HG03045 (cell line): Measurements from ENCODE around the gene ARRB1.

Experiments
- ATAC-seq: cut with Tn5 transposase; IDR thresholded peaks from one replicate; pipeline ENCODE4 v1.9.1; 2021; ENCODE audit warnings: mild to moderate bottlenecking, moderate library complexity; ENCODE audit not compliant: unreplicated experiment

ARRB1 gene

DNA sequence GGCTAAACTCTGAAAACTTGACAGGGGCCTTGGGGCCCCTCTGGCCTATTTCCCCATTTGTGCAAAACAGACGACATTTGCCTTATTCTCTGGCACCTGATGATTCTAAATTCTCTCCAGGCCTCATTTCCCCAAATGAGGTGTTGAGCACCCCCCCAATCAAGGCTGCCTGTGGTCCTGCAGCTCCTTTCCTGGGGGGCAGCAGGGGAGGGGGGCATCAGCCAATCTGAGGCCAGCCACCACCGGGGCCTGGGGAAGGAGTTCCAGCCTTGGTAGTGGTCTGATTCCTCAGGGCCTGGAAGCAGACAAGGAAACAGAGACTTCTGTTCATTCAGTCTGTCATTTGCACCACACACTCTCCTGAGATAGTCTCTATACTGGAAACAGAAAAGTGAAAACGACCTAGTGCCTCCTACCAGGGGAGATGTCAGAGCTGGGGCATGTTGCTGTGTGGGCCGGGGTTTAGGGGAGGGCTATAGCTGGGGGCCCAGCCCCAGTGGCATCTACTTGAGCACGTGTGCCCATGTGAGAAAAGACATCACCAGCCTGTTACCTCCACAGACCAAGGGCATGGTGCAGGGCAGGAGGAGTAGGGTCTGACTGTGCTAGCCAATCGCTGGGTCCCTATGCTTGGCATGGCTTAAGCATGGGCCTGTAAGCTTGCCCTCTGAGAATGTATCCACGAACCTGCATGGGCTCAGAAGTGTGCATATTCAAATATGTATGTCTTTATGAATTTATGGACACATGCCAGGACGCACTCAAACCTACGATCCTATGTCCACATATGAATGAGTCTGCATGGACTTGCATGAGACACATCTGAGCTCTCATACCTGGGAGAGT lies 112.6 kb downstream of the ARRB1 start:
- ATAC-seq: no peak

DNA sequence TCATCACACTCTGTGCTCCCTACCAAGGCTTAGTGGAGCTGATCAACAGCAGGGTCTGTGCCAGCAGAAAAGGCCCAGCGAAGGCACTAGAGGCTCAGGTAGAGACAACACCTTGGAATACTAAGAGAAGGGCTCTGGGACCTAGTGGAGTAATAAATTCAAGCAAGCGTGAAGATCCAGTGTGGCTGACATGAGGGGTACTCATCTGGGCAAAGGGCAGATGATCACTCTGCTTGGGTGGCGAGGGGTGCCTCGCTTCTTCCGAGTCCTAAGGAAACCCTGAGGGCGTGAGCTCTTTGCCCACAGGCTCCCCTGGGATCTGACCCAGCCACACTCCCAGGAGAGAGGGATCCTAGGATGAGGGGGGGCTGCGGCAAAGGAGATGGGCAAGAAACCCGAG lies 114.4 kb downstream of the ARRB1 start:
- no peak for ATAC-seq

GRCh38 chr11:75236062-75236461 lies 115.4 kb downstream of the ARRB1 start:
- ATAC-seq: no peak

GRCh38 chr11:75233754-75234172 lies 117.7 kb downstream of the ARRB1 start:
- ATAC-seq: no peak

- ATAC-seq: no peak
These were observed 120.8 kb downstream of the ARRB1 start for GRCh38 chr11:75230621-75231020.

DNA sequence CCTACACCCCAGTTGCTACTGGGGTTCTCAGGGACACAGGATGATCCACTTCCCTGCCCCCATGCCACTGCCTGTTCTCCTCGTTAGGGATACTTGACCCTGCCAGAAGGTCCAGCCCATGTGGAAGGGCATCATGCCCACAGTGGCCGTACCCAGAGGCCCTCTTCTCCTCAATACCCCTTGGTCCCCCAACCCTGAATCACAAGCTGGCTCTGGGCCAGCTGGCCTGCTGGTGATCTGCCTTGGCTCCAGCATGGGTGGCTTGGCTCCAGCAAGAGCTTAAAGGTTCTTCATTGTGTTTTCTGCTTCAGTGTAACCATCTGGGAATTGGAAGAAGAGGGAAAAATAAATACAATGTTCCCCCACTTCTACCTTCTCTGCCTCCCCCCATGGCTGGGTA lies 122.0 kb downstream of the ARRB1 start:
- no peak for ATAC-seq

DNA sequence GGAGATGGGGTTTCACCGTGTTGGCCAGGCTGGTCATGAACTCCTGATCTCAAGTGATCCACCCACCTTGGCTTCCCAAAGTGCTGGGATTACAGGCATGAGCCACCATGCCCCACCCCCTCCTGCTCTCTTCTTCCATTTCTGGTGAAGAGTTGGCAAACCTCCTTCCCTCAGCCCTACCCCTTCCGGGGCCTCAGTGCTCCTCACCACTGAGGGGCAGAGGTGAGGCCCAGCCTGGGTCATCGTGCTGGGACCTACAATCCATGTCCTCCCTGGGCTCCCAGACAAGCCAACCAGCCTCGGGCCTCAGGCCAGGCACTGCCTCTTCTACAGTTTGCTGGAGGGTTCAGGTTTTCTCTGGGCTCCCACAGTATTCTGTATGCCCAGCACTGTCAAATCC lies 125.7 kb downstream of the ARRB1 start:
- no peak for ATAC-seq

- no peak for ATAC-seq
These were observed 127.4 kb downstream of the ARRB1 start for GRCh38 chr11:75223954-75224643.

DNA sequence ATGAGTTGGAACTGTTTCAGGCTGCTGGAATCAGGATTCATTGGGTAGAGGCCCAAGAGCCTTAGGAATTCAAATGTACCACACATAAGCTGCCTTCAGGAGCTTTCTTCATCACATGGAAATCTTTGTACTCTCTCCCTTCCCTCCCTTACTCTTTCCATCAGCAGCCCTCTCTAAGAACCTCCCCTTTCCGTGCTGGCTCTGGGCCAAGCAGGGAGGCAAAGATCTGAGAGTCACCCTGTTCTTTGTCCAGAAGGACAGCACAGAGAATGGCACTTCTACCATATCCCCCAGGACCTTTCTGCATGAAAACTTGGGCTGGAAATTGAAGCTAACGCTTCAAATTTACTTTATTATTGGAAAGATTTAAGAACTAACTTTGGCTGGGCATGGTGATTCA lies 131.6 kb downstream of the ARRB1 start:
- ATAC-seq: no peak

DNA sequence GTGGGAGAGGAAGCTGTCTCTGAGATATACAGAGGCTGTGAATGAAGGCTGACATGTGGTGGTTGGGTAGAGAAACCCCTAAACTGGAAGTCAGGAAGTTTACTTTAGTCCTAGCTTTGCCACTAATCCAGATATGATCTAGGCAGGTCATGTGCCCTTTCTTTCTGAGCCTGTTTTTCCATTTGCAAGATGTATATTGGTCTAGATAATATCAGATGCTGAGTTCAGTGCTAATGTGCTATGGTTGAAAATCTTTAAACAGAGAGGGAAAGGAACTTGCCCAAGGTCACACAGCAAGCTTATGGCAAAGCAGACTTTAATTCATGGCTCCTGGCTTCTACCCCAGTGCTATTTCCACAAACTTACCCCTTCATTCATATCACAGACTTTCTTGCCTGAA lies 136.6 kb downstream of the ARRB1 start:
- no peak for ATAC-seq

GRCh38 chr11:75214411-75214821 lies 137.0 kb downstream of the ARRB1 start:
- ATAC-seq: no peak
